ENCODE results near the gene ST8SIA1.

- TF ChIP-seq POLR2A (IDR thresholded peaks at IDR 0.05; ENCODE audit: low read depth, low read length) (no peak), SMC3 (IDR thresholded peaks at IDR 0.05; ENCODE audit: low read depth, low read length) (no peak), CTCF (conservative IDR thresholded peaks at IDR 0.05; ENCODE audit: low read depth, low read length) (no peak), BHLHE40 (IDR thresholded peaks at IDR 0.05; ENCODE audit: low read depth, low read length) (no peak), MAZ (IDR thresholded peaks at IDR 0.05; ENCODE audit: borderline replicate concordance, low read depth, low read length) (no peak), RCOR1 (IDR thresholded peaks at IDR 0.05; ENCODE audit: insufficient replicate concordance, low read length) (no peak), CHD1 (IDR thresholded peaks at IDR 0.05; ENCODE audit: low read depth, low read length) (no peak)
These were observed 58.2 kb downstream of the ST8SIA1 start for GRCh38 chr12:22276313-22276712.
